Cortex of kidney (tissue), 1 donor: ENCODE data around the gene MSLN.
"Not testable (repeated sequence)": the region's sequence is repeated elsewhere in the genome, so short reads cannot be mapped to it uniquely, and the experiment has no call there.

ENCODE experiments used
- DNase-seq: peaks from one replicate; lab custom pipeline; 2025; lab: John Stamatoyannopoulos, UW

Gene MSLN

GRCh38 chr16:760545-761343 lies at the start of gene MSLN:
Gene MSLN, plus strand, starts transcription at chr16:760734. Its CDS starts 1,947 bp downstream, at chr16:762681.
- no peak for DNase-seq

GRCh38 chr16:711084-711483 lies 49.5 kb upstream of the MSLN start:
- no peak for DNase-seq

GRCh38 chr16:711548-712320 lies 48.8 kb upstream of the MSLN start:
- no peak for DNase-seq

- not testable (repeated sequence) for DNase-seq
Measured at GRCh38 chr16:712740-713250, 47.7 kb upstream of the MSLN start.

GRCh38 chr16:714079-714478 lies 46.5 kb upstream of the MSLN start:
- DNase-seq: no peak

GRCh38 chr16:714558-715476 lies 45.7 kb upstream of the MSLN start, which contains the start of gene METRN:
Gene METRN, plus strand, starts transcription at chr16:715118. Its CDS starts 172 bp downstream, at chr16:715290.
- no peak for DNase-seq

GRCh38 chr16:715477-716199 lies 44.9 kb upstream of the MSLN start:
- DNase-seq: no peak

GRCh38 chr16:716200-716568 lies 44.4 kb upstream of the MSLN start:
- no peak for DNase-seq

- no peak for DNase-seq
Measured at GRCh38 chr16:716768-717325, 43.7 kb upstream of the MSLN start.

- no peak for DNase-seq
Measured at GRCh38 chr16:717450-718245, 42.9 kb upstream of the MSLN start.

GRCh38 chr16:718389-718788 lies 42.1 kb upstream of the MSLN start:
- no peak for DNase-seq

GRCh38 chr16:718922-719321 lies 41.6 kb upstream of the MSLN start:
- no peak for DNase-seq

GRCh38 chr16:719815-720446 lies 40.6 kb upstream of the MSLN start:
- DNase-seq: no peak

- DNase-seq: no peak
Measured at GRCh38 chr16:720447-720989, 40.0 kb upstream of the MSLN start.

GRCh38 chr16:720990-721764 lies 39.4 kb upstream of the MSLN start, which contains the start of gene ANTKMT:
Gene ANTKMT, plus strand, starts transcription at chr16:721146. Its CDS starts 129 bp downstream, at chr16:721275.
- no peak for DNase-seq

GRCh38 chr16:721765-722540 lies 38.6 kb upstream of the MSLN start:
- no peak for DNase-seq

GRCh38 chr16:722835-723633 lies 37.5 kb upstream of the MSLN start:
- DNase-seq: no peak
